Muscle layer of duodenum (tissue), 2 donors: ENCODE data around the gene CRACDL.

Experiments
- H3K27ac ChIP-seq: one replicate; pipeline ENCODE4 v1.7.0; 2013; ENCODE audit warnings: mild to moderate bottlenecking, low read length
- H3K27me3 ChIP-seq: one replicate; pipeline ENCODE4 v1.7.0; 2013; ENCODE audit warnings: low read depth, mild to moderate bottlenecking, control low read depth, low read length
- H3K36me3 ChIP-seq, 2 donors: one replicate each; pipeline ENCODE4 v1.7.0; 2013; ENCODE audit warnings: low read length in 2 of 2, control low read depth in 1 of 2, mild to moderate bottlenecking in 1 of 2; ENCODE audit not compliant: insufficient read depth in 2 of 2, control insufficient read depth in 1 of 2
- H3K4me1 ChIP-seq, 2 donors: one replicate each; pipeline ENCODE4 v1.7.0; 2013; ENCODE audit warnings: low read length in 2 of 2, mild to moderate bottlenecking in 2 of 2, control low read depth in 1 of 2, moderate library complexity in 1 of 2; ENCODE audit not compliant: insufficient read depth in 2 of 2, control insufficient read depth in 1 of 2
- H3K4me3 ChIP-seq, 2 donors: one replicate each; pipeline ENCODE4 v1.7.0; 2013; ENCODE audit warnings: low read length in 2 of 2, low read depth in 1 of 2, mild to moderate bottlenecking in 1 of 2
- H3K9me3 ChIP-seq, 2 donors: one replicate each; pipeline ENCODE4 v1.7.0; 2013; ENCODE audit warnings: low read length in 2 of 2, control low read depth in 1 of 2, mild to moderate bottlenecking in 1 of 2; ENCODE audit not compliant: control insufficient read depth in 1 of 2
- donor health status: healthy.

Gene CRACDL

DNA sequence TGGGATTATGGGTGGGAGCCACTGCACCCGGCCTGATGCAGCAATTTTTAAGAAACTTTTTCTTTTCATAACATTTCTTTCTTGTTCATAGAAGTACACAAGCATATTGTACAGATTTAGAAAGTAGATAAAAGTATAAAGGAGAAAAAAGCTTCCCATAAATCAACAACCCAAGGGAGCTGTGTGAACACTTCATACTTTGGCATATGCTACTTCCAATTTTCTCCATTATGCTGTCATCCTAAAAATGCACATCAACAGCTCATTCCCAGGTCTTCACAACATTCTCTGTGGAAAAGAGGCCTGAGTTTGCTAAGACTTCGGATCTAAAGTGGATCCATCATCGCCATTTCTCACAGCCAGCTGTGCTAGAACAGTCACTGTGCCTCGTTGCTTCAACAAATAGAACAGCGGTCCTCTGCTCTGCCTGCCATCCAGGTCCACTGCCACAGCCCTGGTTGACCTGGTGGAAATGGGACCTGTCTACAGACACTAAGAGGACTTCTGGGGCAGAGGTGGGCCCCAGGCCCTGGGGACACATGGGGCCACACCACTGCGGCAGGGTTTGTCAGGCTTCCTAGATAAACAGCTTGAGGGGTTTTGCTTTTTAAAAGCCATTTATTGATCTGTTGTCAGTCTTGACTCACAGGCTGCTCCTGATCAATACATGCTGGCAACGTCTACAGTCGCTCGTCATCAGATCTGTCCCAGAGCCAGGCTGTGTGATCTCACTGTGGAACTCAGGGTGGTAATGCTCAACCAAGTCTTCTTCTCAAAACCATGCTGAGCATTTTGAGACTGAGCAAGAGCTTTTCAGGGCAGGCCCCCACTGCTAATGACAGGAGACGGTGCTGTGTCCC, 132.4 kb downstream of the CRACDL start:
- Histone ChIP-seq H3K4me1 (peaks cover 15 to 17% of the 10 kb centered on the region in 2 donors), H3K4me3 (no peak overlapping the region), H3K9me3 (no peaks in the 10 kb centered on the region), H3K27ac (no peak overlapping the region), H3K27me3 (no peaks in the 10 kb centered on the region), H3K36me3 (no peaks in the 10 kb centered on the region)

DNA sequence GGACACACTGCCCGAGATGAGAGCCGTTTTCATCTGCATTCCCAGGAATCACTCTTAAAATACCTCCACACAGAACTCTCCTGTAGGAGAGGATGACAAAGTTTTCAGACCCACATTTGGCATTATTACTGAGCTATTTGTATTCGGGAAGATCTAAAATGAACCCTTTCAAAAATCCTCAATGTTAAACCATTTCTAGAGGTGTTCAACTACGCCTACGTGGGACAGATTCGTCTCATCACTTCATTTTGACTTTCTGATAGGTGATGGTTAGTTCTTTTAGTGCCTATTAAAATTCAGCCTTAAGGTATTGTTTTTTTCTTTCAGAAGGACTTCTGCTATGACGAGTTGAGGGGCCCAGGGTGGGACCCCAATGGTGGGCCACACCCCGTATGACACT, 133.7 kb downstream of the CRACDL start:
- Histone ChIP-seq H3K4me3 (no peak overlapping the region), H3K27me3 (no peaks in the 10 kb centered on the region), H3K4me1 (peaks cover 15 to 17% of the 10 kb centered on the region in 2 donors), H3K36me3 (no peaks in the 10 kb centered on the region), H3K27ac (no peak overlapping the region), H3K9me3 (no peaks in the 10 kb centered on the region)

DNA sequence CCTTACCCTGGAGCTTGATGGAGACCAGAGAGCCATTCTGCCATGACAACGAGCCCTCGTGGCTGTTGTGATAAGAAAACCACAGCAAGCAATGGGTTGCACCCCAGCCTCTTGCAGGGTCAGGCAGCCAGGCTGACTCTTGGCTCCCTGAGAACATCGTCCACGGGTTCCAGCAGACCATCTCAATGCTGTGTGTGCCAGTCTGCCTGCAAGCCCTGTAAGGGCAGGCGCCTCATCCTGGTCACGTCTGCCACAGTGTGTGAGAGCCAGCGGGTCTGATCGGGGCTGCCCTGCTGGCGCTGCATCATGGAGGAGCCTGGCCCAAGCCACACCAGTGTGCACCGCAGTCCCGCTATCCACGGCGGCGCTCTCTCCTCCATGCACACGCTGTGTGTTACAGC, 134.1 kb downstream of the CRACDL start:
- Histone ChIP-seq H3K27ac (no peak overlapping the region), H3K4me3 (no peak overlapping the region), H3K27me3 (no peaks in the 10 kb centered on the region), H3K36me3 (no peaks in the 10 kb centered on the region), H3K4me1 (peaks cover 13 to 15% of the 10 kb centered on the region in 2 donors), H3K9me3 (no peaks in the 10 kb centered on the region)

- Histone ChIP-seq H3K36me3 (no peaks in the 10 kb centered on the region), H3K4me1 (peaks cover 10 to 15% of the 10 kb centered on the region in 2 donors), H3K9me3 (no peaks in the 10 kb centered on the region), H3K27me3 (no peaks in the 10 kb centered on the region), H3K4me3 (no peak overlapping the region), H3K27ac (no peak overlapping the region)
These were observed 134.7 kb downstream of the CRACDL start for GRCh38 chr2:98801286-98801685.

GRCh38 chr2:98800330-98801064, 135.5 kb downstream of the CRACDL start:
- H3K27ac ChIP-seq = no peak overlapping the region

DNA sequence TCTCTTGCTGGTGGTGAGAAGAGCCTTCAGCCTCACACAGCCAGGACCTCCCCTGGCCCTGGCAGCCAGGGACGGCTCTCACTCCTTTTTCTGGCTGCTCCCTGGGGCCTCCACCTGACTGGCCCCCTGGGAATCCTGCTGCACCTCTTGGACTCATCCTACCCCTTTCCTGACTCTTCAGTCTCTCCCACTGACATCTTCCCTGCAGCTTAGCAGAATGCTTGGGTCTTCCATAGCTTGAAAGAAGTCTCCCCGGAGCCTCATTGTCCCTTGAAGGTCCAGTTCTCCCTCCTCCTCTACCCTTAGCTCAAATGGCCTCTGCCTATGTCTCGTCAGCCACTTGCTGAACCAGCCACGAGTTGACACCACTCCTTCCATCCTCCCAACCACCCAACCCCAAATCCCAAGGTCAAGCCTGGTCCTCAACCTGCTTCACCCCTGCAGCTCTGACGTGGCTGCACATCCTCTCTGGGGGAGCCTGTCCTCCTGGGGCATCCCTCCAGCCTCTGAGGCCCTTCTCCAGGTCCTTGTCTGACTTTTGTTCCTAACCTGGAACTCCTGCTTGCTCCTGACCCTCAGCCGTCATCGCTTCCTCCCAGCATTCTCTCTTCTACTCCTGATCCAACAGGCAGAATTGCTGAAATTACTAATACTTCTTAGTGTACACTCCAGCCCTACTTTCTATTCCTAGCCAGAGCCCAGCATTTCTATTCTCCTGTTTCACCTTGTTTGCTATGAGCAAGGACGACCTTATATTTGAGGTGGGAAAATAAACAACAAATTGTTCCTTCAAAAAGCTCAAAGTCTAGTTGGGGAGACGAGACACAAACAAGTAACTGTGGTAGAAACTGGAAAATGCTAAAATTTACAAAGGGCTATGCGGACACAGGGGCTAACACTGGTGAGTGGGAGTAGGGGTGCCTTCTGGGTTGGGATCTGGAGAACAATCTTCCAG, 136.4 kb downstream of the CRACDL start:
- no peak overlapping the region for H3K27ac ChIP-seq
- H3K4me3 ChIP-seq = no peak overlapping the region
- no peaks in the 10 kb centered on the region for H3K36me3 ChIP-seq
- H3K9me3 ChIP-seq = no peaks in the 10 kb centered on the region
- peaks cover under 1 to 1% of the 10 kb centered on the region in 2 donors for H3K4me1 ChIP-seq
- H3K27me3 ChIP-seq = no peaks in the 10 kb centered on the region

More at GRCh38 chr2:98800330-98801064, 135.5 kb downstream of the CRACDL start:
- Histone ChIP-seq H3K27me3 (no peaks in the 10 kb centered on the region), H3K4me1 (peaks cover 2 to 9% of the 10 kb centered on the region in 2 donors), H3K4me3 (no peak overlapping the region), H3K36me3 (no peaks in the 10 kb centered on the region), H3K9me3 (no peaks in the 10 kb centered on the region)

GRCh38 chr2:98796775-98797544, 139.1 kb downstream of the CRACDL start:
- Histone ChIP-seq H3K36me3 (no peaks in the 10 kb centered on the region), H3K4me3 (no peak overlapping the region), H3K27me3 (no peaks in the 10 kb centered on the region), H3K4me1 (peaks cover 0 to 14% of the 10 kb centered on the region in 2 donors), H3K27ac (no peak overlapping the region), H3K9me3 (no peaks in the 10 kb centered on the region)

GRCh38 chr2:98795891-98796676, 139.9 kb downstream of the CRACDL start:
- H3K4me1 ChIP-seq = peaks cover 0 to 14% of the 10 kb centered on the region in 2 donors
- no peak overlapping the region for H3K27ac ChIP-seq

DNA sequence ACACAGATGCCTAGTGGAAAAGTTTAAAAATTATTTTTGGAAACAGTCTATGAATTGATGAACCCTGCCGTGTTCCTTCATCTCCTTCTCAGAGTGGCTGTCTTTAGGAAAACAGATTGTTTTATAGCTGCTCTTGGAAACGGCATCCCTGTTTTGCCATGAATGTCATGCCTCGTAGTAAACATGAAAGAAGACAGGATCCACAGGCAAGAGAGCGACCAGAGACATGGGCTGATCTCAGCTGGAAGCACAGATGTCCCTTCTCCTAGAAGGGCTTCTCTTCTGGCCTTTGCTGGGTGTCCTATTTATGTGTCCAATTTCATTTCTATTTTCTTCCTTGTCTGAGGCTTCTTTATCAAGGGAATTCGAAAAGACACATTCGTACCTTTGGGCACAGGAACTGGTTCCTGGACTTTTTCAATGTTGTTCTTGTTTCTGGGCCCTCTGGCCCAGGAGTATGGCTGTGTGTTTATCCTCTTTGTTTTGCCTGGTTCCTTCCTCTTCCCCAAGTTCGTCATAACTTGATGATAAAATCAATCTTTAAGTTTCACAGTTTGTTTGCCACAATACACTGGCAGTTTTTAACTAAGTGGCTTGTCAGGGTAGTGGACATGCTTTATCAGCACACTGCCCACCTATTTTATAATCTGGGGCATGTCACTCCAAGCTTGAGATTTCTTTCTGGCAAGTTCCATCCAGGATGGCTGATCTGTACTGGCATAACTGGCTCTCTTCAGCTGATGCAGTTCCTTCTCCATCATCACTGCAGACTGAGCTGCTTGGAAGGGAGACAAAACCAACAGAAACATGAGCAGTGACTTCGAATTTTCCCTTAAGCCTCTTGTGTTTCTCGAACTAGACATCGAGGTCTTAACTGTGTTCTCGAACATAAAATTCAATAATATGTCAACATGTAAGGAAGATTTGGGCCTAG, 141.9 kb downstream of the CRACDL start:
- Histone ChIP-seq H3K36me3 (no peaks in the 10 kb centered on the region), H3K4me1 (peaks cover 0 to 14% of the 10 kb centered on the region in 2 donors), H3K9me3 (no peaks in the 10 kb centered on the region), H3K4me3 (no peak overlapping the region), H3K27ac (no peak overlapping the region), H3K27me3 (no peaks in the 10 kb centered on the region)

More at GRCh38 chr2:98795891-98796676, 139.9 kb downstream of the CRACDL start:
- Histone ChIP-seq H3K27me3 (no peaks in the 10 kb centered on the region), H3K4me3 (no peak overlapping the region), H3K9me3 (no peaks in the 10 kb centered on the region), H3K36me3 (no peaks in the 10 kb centered on the region)
